K562 (cell line): ENCODE measurements around the gene MUC22. TPM values are rescaled to one million over a fixed set of nuclear protein-coding genes. Genes with fewer than 3 reads are reported as not detected.

Experiments used
- ATAC-seq: fragments of 200-7000 bp; cut with Tn5 transposase; 3 replicates; pipeline ENCODE4 v1.9.1; 2020; ENCODE audit warnings: moderate library complexity
- BruUV-seq: library from RNA; stranded (reverse); fragments of 400-500 nt; replicated peaks from 2 replicates; lab custom pipeline; 2021; lab: Mats Ljungman, UMichigan
- CTCF ChIA-PET: fragments of 300-600 bp; formaldehyde crosslinking; extraction: SDS; loops from one replicate; lab custom pipeline; 2021; ENCODE audit warnings: low intra/inter-chr PET ratio; lab: Yijun Ruan, JAX
- POLR2A ChIA-PET: fragments of 300-600, 350-650 bp; sonication (Branson Sonifier 250); formaldehyde crosslinking; extraction: SDS; loops from one replicate; lab custom pipeline; 2021; ENCODE audit warnings: antibody characterized with exemption, inconsistent platforms; lab: Yijun Ruan, JAX
- DNase-seq, 4 experiments: peaks; one replicate each; pipeline versions ENCODE4 v3.0.0 to v3.0.0-alpha.2; 2011 to 2018; ENCODE audit warnings: low spot score in 3 of 4, mixed read lengths in 3 of 4; ENCODE audit errors: extremely low read depth in 1 of 4
- FAIRE-seq: peaks from 2 replicates; lab custom pipeline; 2011; peaks lifted over from hg19 to GRCh38; lab: Jason Lieb, UNC
- H2AFZ ChIP-seq: 2 replicates; pipeline ENCODE4 v1.6.0; 2011; ENCODE audit warnings: low read depth, low read length, control low read depth, inconsistent platforms
- H3K27ac ChIP-seq: fragments of 200-600 bp; 3 replicates; pipeline ENCODE4 v1.8.0; 2011; ENCODE audit warnings: low read depth, mild to moderate bottlenecking, control low read depth, inconsistent platforms, low read length, moderate library complexity, mixed read lengths; ENCODE audit errors: extremely low read depth
- H3K27me3 ChIP-seq, 2 experiments: fragments of 300-600 bp in 1 of 2; 2 replicates in 1 of 2; 3 replicates in 1 of 2; pipeline versions ENCODE4 v1.6.0 to v1.8.0; 2011; ENCODE audit warnings: inconsistent platforms in 2 of 2, low read length in 2 of 2, mild to moderate bottlenecking in 1 of 2, mixed read lengths in 1 of 2, moderate library complexity in 1 of 2; ENCODE audit not compliant: control insufficient read depth in 2 of 2, insufficient read depth in 2 of 2
- H3K36me3 ChIP-seq: fragments of 300-600 bp; 3 replicates; pipeline ENCODE4 v1.8.0; 2011; ENCODE audit warnings: mild to moderate bottlenecking, low read length, inconsistent platforms; ENCODE audit not compliant: control insufficient read depth, insufficient read depth
- H3K4me1 ChIP-seq, 2 experiments: fragments of 200-600 bp in 1 of 2; replicated peaks in 1 of 2; 2 replicates in 1 of 2; 3 replicates in 1 of 2; pipeline versions ENCODE4 v1.5.1 to v1.8.0; 2011; ENCODE audit warnings: inconsistent platforms in 2 of 2, low read length in 2 of 2, mild to moderate bottlenecking in 1 of 2, mixed read lengths in 1 of 2, moderate library complexity in 1 of 2; ENCODE audit not compliant: control insufficient read depth in 2 of 2, insufficient read depth in 2 of 2
- H3K4me2 ChIP-seq: 2 replicates; pipeline ENCODE4 v1.6.1; 2011; ENCODE audit warnings: low read length, control low read depth, inconsistent platforms, mixed read lengths; ENCODE audit not compliant: insufficient read depth
- H3K4me3 ChIP-seq: fragments of 200-600 bp; sonication (generic), shearing (Covaris generic); 2 replicates; pipeline ENCODE4 v1.5.1; 2016; ENCODE audit warnings: control low read depth, inconsistent platforms
- H3K79me2 ChIP-seq: fragments of 200-600 bp; 3 replicates; pipeline ENCODE4 v1.8.0; 2011; ENCODE audit warnings: low read length, inconsistent platforms; ENCODE audit not compliant: control insufficient read depth, insufficient read depth
- H3K9ac ChIP-seq, 2 experiments: 2 replicates each; pipeline versions ENCODE4 v1.6.0 to v1.6.1; 2011; ENCODE audit warnings: low read depth in 2 of 2, low read length in 2 of 2, control low read depth in 1 of 2, inconsistent platforms in 1 of 2, mild to moderate bottlenecking in 1 of 2, mixed read lengths in 1 of 2; ENCODE audit not compliant: insufficient read depth in 1 of 2
- H3K9me1 ChIP-seq: one replicate; pipeline ENCODE4 v1.6.0; 2011; ENCODE audit warnings: inconsistent platforms, mild to moderate bottlenecking, low read length, moderate library complexity; ENCODE audit not compliant: control insufficient read depth, insufficient read depth
- H3K9me3 ChIP-seq: replicated peaks from 2 replicates; pipeline ENCODE4 v1.5.1; 2011; ENCODE audit warnings: low read depth, low read length, inconsistent platforms; ENCODE audit not compliant: control insufficient read depth, insufficient read depth
- H4K20me1 ChIP-seq: replicated peaks from 2 replicates; pipeline ENCODE4 v1.6.1; 2011; ENCODE audit warnings: low read length, inconsistent platforms, mixed read lengths; ENCODE audit not compliant: control insufficient read depth, insufficient read depth
- CTCF ChIP-seq, 3 experiments: IDR thresholded peaks in 2 of 3; conservative IDR thresholded peaks in 1 of 3; 2 replicates each; pipeline ENCODE4 v1.5.1; 2011 to 2012; ENCODE audit warnings: low read length in 3 of 3, mild to moderate bottlenecking in 3 of 3, control low read depth in 2 of 3, improper control_type of control experiment in 1 of 3, inconsistent platforms in 1 of 3, low read depth in 1 of 3, mixed read lengths in 1 of 3, moderate library complexity in 1 of 3; ENCODE audit not compliant: insufficient read depth in 2 of 3
- FOXA1 ChIP-seq: fragments of 450-650 bp; IDR thresholded peaks from 2 replicates; pipeline ENCODE4 v1.6.1; 2016; ENCODE audit warnings: mild to moderate bottlenecking, borderline replicate concordance
- RBFOX2 ChIP-seq: fragments of 200-400 bp; formaldehyde crosslinking; IDR thresholded peaks from 2 replicates; pipeline ENCODE4 v1.6.1; 2017; ENCODE audit warnings: low read depth, mild to moderate bottlenecking, low read length, moderate library complexity
- ZNF23 ChIP-seq: fragments of 250-450 bp; sonication (Bioruptor Pico); IDR thresholded peaks from 2 replicates; pipeline ENCODE4 v1.4.0; 2020; ENCODE audit warnings: mild to moderate bottlenecking
- WGBS: fragments of 100-300 bp; shearing (Covaris generic); methylation state at CpG from one replicate; pipeline ENCODE4 v1.1.6; 2016; ENCODE audit warnings: low coverage, mixed read lengths; ENCODE audit not compliant: insufficient coverage; ENCODE audit errors: missing lambda C conversion rate; 5-methylcytosine and 5-hydroxymethylcytosine counted together
- in situ Hi-C: fragments of 300-500 bp; cut with MboI; formaldehyde crosslinking; loops from 4 replicates; pipeline ENCODE4 v1.15.0; 2018; ENCODE audit warnings: inconsistent platforms, mixed read lengths
- intact Hi-C: fragments of 100-400 bp; cut with micrococcal nuclease; formaldehyde crosslinking; loops from 2 replicates; pipeline ENCODE4 v1.14.2; 2022
- polyA plus RNA-seq, 8 experiments: library from polyadenylated mRNA; depleted of rRNA in 4 of 8; stranded (reverse) in 5 of 8; unstranded in 3 of 8; fragments of >200 nt; fragmentation: Nextera tagmentation in 2 of 8; fragmentation: Illumina TruSeq in 1 of 8; extraction: Ambion mirVana in 2 of 8; extraction: Trizol in 1 of 8; gene quantifications; 2 replicates each; pipeline versions ENCODE4 v1.2.1 to v1.2.3, GENCODE V29; 2011 to 2014; ENCODE audit warnings: inconsistent platforms in 1 of 8, missing spikeins in 1 of 8
- total RNA-seq, 7 experiments: library from RNA; depleted of rRNA in 6 of 7; stranded (reverse); fragments of >200 nt in 6 of 7; fragmentation: Illumina TruSeq in 2 of 7; extraction: Trizol in 2 of 7; gene quantifications; 2 replicates each; pipeline versions ENCODE4 v1.2.1 to v1.2.3, GENCODE V29; 2011 to 2021; ENCODE audit warnings: low replicate concordance in 1 of 7

Gene MUC22
- total and polyA plus RNA-seq, 9 of the 15 experiments (the other 6 are each of a cell fraction or from before 2014, with no cell fraction given): 0.01 to 0.03 TPM; not detected in 7

DNA sequence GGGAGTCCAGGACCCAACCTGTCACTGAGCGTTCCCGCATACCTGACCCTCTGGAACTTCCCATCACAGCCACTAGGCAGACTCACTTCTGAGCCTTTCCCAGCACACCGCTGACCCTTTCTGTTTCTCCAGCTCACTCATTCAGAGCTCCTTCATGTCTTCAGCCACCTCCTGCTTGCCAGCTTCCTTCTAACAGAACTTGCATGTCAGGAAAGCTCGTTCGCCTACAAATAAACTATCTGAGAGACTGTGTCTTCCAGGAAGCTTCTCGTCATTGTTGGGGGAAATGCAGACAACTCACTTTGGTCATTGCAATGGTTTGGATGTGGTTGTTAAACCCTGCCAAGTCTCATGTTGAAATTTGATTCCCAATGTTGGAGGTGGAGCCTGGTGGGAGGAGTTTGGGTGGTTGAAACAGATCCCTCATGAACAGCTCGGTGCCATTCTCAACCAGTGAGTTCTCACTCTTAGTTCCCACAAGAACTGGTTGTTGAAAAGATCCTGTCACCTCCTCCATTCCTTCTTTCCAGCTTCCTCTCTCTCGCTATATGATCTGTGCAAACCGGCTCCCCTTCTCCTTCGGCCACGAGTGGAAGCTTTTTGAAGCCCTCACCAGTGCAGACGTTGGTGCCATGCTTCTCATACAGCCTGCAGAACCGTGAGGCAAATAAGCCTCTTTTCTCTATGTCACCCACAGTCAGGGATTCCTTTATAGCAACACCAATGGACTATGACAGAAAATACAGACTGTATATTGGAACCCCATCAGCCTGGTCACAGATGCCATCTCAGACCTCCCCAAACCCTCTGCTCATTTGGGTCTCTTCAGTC, 28.1 kb upstream of the MUC22 start:
- Histone ChIP-seq H3K27me3 (peaks cover 31 to 50% of the 10 kb centered on the region in 2 experiments), H3K4me2 (no peak overlapping the region)
- FAIRE-seq: peak; percentile 11

More for the DNA sequence above, 28.1 kb upstream of the MUC22 start:
- POLR2A ChIA-PET: interaction anchor here (0.9 to 1.5 kb wide), 4 partner anchors 9 to 559 kb away, joined by 3 to 8 read pairs (median 4); partner anchors contain the start of gene DDX39B
- 3% methylated on average over 13 of the region's 13 CpGs for WGBS
- in situ Hi-C loops (no loop called here), intact Hi-C loops (no loop called here)
- Histone ChIP-seq H4K20me1 (no peaks in the 10 kb centered on the region), H3K9me1 (no peaks in the 10 kb centered on the region), H3K4me1 (peaks cover 0 to 2% of the 10 kb centered on the region in 2 experiments; a peak in 1 of 5 replicates), H3K36me3 (no peaks in the 10 kb centered on the region), H3K4me3 (no peak overlapping the region), H3K9me3 (no peaks in the 10 kb centered on the region), H3K9ac (no peak overlapping the region), H3K27ac (no peak overlapping the region), H3K79me2 (no peaks in the 10 kb centered on the region), H2AFZ (peak overlapping the region; percentile 25; the same call in 1 of the 2 replicates)
- no peak for TF ChIP-seq FOXA1
- TF ChIP-seq CTCF (IDR thresholded peaks at IDR 0.05 in 2 of 3, conservative IDR thresholded peaks at IDR 0.05 in 1 of 3; ENCODE audit: insufficient read depth in 2 of 3, low read depth in 1 of 3, low read length in 3 of 3): peak in 2 of 3 experiments; percentile 7 to 27; a peak in 1 of 6 replicates
- TF ChIP-seq ZNF23 (CRISPR knock-in tag): no peak
- TF ChIP-seq RBFOX2: no peak
- BruUV-seq: no TSS peak
- DNase-seq: peak; percentile 25 to 46 (median 39)
- CTCF ChIA-PET: no interaction called here
- ATAC-seq: peak; percentile 88
